Measurements from ENCODE around the gene HYCC1. TPM values are rescaled to one million over a fixed set of nuclear protein-coding genes. Genes with fewer than 3 reads are reported as not detected.
"Not testable (repeated sequence)": the region's sequence is repeated elsewhere in the genome, so short reads cannot be mapped to it uniquely, and the experiment has no call there.

The HYCC1 gene
- total RNA-seq, 1 experiment from 2014 or later, result 125 TPM

DNA sequence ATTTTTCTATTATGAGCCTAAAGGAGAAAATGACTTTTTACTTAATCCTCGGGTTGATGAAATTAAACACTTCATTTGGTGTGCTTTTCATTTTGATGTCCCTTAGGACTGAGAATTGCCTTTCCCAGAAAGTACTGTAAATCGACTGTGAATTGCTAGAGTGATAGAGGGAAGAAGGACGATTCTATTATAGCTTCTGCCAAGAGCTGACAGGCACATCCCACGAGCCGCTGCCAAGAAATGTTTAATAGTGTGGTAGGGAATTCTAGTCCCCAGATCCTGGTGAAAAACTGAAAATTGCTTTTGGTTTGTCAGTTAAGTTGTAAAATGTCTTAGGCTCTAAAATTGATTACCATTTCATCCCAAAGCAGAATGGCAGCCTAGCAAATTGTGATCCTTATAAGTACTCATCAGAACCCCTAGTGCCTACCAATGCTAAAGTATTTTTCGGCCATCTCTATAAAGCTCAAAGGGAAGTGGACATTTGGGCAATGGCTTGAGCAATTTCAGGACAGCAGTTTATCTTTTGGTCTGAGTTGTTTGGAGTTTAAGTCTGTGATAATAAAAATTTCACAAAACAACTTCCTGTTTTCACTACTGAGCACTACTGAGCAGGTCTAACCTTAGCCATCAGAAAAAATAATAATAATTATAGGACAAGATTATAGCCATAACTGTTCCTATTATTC, 44.6 kb upstream of the HYCC1 start (continued):
- TF ChIP-seq, protein P1, sequence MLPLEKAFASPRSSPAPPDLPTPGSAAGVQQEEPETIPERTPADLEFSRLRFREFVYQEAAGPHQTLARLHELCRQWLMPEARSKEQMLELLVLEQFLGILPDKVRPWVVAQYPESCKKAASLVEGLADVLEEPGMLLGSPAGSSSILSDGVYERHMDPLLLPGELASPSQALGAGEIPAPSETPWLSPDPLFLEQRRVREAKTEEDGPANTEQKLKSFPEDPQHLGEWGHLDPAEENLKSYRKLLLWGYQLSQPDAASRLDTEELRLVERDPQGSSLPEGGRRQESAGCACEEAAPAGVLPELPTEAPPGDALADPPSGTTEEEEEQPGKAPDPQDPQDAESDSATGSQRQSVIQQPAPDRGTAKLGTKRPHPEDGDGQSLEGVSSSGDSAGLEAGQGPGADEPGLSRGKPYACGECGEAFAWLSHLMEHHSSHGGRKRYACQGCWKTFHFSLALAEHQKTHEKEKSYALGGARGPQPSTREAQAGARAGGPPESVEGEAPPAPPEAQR (CRISPR knock-in tag; IDR thresholded peaks at IDR 0.05), result no peak

DNA sequence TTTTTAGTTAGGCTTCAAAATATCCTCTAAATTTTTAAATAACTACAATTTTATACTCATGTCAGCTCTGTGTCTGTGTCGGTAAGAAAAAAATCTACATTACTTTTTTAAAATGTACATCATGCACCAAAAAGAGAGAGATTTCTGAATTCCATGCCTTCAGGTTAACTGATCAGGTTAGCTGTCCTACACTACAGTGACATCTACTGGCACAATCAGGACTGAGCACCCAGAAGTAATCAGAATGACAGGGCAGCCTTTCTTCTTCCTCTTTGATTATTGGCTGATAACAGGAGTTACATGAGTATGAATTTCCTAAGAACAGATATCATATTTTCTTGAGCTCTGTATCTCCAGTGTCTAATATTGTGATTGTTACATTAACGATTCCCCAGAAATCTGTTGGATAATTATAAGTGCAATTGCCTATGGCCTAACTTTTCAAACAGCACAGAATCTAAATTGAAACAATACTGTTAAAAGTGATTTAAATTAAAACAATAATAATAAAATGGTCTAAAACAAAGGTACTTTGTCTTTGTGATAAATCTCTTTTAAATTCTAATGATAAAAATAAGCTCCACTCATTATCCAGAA, 41.8 kb upstream of the HYCC1 start:
- H3K9me3 Mint-ChIP-seq, result no peaks in the 10 kb centered on the region
- DNase-seq (ENCODE audit: low spot score) (peak; percentile 50), ATAC-seq (peak; percentile 82)
- H3K36me3 Mint-ChIP-seq, result no peaks in the 10 kb centered on the region
- ChIA-PET CTCF (interaction anchor here (0.5 to 3.2 kb wide), 17 partner anchors 30 to 1111 kb away, joined by 3 to 34 read pairs (median 5); no protein-coding TSS in a partner anchor), POLR2A (interaction anchor here (0.6 to 1.1 kb wide), 2 partner anchors 40 to 234 kb away, joined by 3 read pairs; no protein-coding TSS in a partner anchor)
- no peaks in the 10 kb centered on the region for H3K27me3 Mint-ChIP-seq (ENCODE audit: low read depth)
- H3K27ac Mint-ChIP-seq, result no peak overlapping the region
- TF ChIP-seq, protein P2, sequence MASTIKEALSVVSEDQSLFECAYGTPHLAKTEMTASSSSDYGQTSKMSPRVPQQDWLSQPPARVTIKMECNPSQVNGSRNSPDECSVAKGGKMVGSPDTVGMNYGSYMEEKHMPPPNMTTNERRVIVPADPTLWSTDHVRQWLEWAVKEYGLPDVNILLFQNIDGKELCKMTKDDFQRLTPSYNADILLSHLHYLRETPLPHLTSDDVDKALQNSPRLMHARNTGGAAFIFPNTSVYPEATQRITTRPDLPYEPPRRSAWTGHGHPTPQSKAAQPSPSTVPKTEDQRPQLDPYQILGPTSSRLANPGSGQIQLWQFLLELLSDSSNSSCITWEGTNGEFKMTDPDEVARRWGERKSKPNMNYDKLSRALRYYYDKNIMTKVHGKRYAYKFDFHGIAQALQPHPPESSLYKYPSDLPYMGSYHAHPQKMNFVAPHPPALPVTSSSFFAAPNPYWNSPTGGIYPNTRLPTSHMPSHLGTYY (CRISPR knock-in tag; IDR thresholded peaks at IDR 0.05), result no peak
- TF ChIP-seq, protein P3, sequence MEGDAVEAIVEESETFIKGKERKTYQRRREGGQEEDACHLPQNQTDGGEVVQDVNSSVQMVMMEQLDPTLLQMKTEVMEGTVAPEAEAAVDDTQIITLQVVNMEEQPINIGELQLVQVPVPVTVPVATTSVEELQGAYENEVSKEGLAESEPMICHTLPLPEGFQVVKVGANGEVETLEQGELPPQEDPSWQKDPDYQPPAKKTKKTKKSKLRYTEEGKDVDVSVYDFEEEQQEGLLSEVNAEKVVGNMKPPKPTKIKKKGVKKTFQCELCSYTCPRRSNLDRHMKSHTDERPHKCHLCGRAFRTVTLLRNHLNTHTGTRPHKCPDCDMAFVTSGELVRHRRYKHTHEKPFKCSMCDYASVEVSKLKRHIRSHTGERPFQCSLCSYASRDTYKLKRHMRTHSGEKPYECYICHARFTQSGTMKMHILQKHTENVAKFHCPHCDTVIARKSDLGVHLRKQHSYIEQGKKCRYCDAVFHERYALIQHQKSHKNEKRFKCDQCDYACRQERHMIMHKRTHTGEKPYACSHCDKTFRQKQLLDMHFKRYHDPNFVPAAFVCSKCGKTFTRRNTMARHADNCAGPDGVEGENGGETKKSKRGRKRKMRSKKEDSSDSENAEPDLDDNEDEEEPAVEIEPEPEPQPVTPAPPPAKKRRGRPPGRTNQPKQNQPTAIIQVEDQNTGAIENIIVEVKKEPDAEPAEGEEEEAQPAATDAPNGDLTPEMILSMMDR (IDR thresholded peaks at IDR 0.05), result peak; percentile 64
- H3K4me3 Mint-ChIP-seq, result no peak overlapping the region
- H3K4me1 Mint-ChIP-seq, result peaks cover 24% of the 10 kb centered on the region

DNA sequence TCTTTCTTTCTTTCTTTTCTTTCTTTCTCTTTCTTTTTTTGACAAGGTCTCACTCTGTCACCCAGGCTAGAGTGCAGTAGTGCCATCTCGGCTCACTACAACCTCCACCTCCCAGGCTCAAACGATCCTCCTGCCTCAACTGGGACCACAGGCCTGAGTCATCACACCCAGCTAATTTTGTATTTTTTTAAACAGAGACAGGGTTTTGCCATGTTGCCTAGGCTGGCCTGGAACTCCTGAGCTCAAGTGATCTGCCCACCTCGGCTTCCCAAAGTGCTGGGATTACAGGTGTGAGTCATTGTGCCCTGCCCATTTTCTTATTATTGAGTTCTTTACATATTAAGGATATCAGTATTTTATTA, 37.2 kb upstream of the HYCC1 start:
- H3K4me1 Mint-ChIP-seq, result peaks cover 21% of the 10 kb centered on the region
- H3K9me3 Mint-ChIP-seq, result peaks cover 11% of the 10 kb centered on the region
- H3K36me3 Mint-ChIP-seq, result peaks cover 13% of the 10 kb centered on the region
- H3K4me3 Mint-ChIP-seq; H3K27me3 Mint-ChIP-seq (ENCODE audit: low read depth); H3K27ac Mint-ChIP-seq; POLR2A ChIA-PET; ATAC-seq; CTCF ChIA-PET; DNase-seq (ENCODE audit: low spot score): not testable (repeated sequence)

DNA sequence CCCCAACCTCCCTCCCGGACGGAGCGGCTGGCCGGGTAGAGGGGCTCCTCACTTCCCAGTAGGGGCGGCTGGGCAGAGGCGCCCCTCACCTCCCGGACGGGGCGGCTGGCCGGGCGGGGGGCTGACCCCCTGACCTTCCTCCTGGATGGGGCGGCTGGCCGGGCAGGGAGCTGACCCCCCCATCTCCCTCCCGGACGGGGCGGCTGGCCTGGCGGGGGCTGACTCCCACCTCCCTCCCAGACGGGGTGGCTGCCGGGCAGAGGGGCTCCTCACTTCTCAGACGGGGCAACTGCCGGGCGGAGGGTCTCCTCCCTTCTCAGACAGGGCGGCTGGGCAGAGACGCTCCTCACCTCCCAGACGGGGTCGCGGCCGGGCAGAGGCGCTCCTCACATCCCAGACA, 32.4 kb upstream of the HYCC1 start:
- Mint-ChIP-seq H3K36me3 (peaks cover 18% of the 10 kb centered on the region), H3K9me3 (peaks cover 11% of the 10 kb centered on the region)
- H3K27me3 Mint-ChIP-seq (ENCODE audit: low read depth); ATAC-seq; H3K4me3 Mint-ChIP-seq; CTCF ChIA-PET; H3K27ac Mint-ChIP-seq; DNase-seq (ENCODE audit: low spot score); H3K4me1 Mint-ChIP-seq; POLR2A ChIA-PET: not testable (repeated sequence)

DNA sequence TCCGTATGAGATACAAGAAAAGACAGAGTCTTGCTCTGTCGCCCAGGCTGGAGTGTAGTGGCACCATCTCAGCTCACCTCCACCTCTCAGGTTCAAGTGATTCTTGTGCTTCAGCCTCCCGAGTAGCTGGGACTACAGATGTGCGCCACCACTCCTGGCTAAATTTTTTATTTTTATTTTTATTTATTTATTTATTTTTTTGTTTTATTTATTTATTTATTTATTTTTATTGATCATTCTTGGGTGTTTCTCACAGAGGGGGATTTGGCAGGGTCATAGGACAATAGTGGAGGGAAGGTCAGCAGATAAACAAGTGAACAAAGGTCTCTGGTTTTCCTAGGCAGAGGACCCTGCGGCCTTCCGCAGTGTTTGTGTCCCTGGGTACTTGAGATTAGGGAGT, 31.2 kb upstream of the HYCC1 start:
- H3K27me3 Mint-ChIP-seq (ENCODE audit: low read depth); H3K27ac Mint-ChIP-seq; H3K4me1 Mint-ChIP-seq; POLR2A ChIA-PET; H3K4me3 Mint-ChIP-seq; CTCF ChIA-PET; DNase-seq (ENCODE audit: low spot score); ATAC-seq: not testable (repeated sequence)
- Mint-ChIP-seq H3K9me3 (peaks cover 14% of the 10 kb centered on the region), H3K36me3 (peaks cover 21% of the 10 kb centered on the region)
- TF ChIP-seq HMGA2 (CRISPR knock-in tag; IDR thresholded peaks at IDR 0.05), result peak; percentile 83

DNA sequence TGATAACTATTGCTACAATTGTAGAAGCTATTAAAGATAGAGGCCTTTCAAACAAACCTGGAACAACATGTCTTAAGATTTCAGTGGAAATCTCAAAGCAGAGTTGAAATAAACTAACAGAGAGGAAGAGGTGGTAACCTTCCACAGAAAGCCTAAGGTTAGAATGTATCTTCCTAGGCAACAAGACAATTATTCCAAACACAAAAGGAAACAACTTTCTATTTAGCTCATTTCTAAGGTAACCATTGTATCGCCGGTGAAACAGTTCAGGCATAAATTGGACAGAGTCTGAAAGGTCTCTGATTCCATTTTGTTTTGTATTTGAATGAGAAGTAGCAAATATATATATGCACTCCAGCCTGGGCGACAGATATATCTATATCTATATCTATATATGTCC, 30.7 kb upstream of the HYCC1 start:
- no peak overlapping the region for H3K27ac Mint-ChIP-seq
- no peaks in the 10 kb centered on the region; the same call in 1 of the 2 replicates for H3K27me3 Mint-ChIP-seq (ENCODE audit: low read depth)
- ATAC-seq (no peak), DNase-seq (ENCODE audit: low spot score) (no peak)
- peaks cover 2% of the 10 kb centered on the region for H3K4me1 Mint-ChIP-seq
- peaks cover 22% of the 10 kb centered on the region for H3K36me3 Mint-ChIP-seq
- TF ChIP-seq SMAD3 (CRISPR knock-in tag; IDR thresholded peaks at IDR 0.05; ENCODE audit: borderline replicate concordance) (no peak), ZNF232 (CRISPR knock-in tag; IDR thresholded peaks at IDR 0.05) (no peak), NR3C1 (CRISPR knock-in tag; conservative IDR thresholded peaks at IDR 0.05; ENCODE audit: low read depth) (no peak), NFATC4 (CRISPR knock-in tag; IDR thresholded peaks at IDR 0.05) (no peak), ZNF416 (CRISPR knock-in tag; IDR thresholded peaks at IDR 0.05) (no peak), ZNF396 (CRISPR knock-in tag; IDR thresholded peaks at IDR 0.05; ENCODE audit: borderline replicate concordance) (no peak), GTF2I (CRISPR knock-in tag; conservative IDR thresholded peaks at IDR 0.05) (no peak)
- ChIA-PET POLR2A (no interaction called here), CTCF (interaction anchor here (1.4 kb wide), 1 partner anchor 384 kb away, joined by 5 read pairs; no protein-coding TSS in a partner anchor)
- H3K4me3 Mint-ChIP-seq, result no peak overlapping the region
- H3K9me3 Mint-ChIP-seq, result peaks cover 14% of the 10 kb centered on the region

Measured in WTC11 (cell line).